Bladder microvascular endothelial cell (primary cell): Measurements from ENCODE around the gene CYP2D6. TPM values are rescaled to one million over a fixed set of nuclear protein-coding genes. Genes with fewer than 3 reads are reported as not detected.

Experiments
- total RNA-seq: library from RNA; depleted of rRNA; stranded (reverse); fragments of >200 nt; gene quantifications from 2 replicates; pipeline ENCODE4 v1.2.3, GENCODE V29; 2014

The CYP2D6 gene
- 0.16 and 0.50 TPM in 2 replicates for total RNA-seq

GRCh38 chr22:42130639-42131431 lies at the start of gene CYP2D6:
CYP2D6 (minus strand) TSS chr22:42130810; CDS start chr22:42130791, 19 bp downstream.

GRCh38 chr22:42090596-42091454 lies 39.8 kb downstream of the CYP2D6 start, which contains the start of gene NDUFA6:
NDUFA6 (minus strand) TSS chr22:42090772; CDS start chr22:42090744, 28 bp downstream.

GRCh38 chr22:42079319-42080251 lies 51.0 kb downstream of the CYP2D6 start, which contains the start of gene SMDT1:
SMDT1 (plus strand) TSS chr22:42079700; CDS start chr22:42079769, 69 bp downstream.

Other genes with a start within 250 kb of the CYP2D6 start
- gene SHISA8, start 215.7 kb downstream of the CYP2D6 start, total RNA-seq, result not detected in 2 replicates
- gene TNFRSF13C, start 204.0 kb downstream of the CYP2D6 start, total RNA-seq, result under 0.01 TPM in 1 of 2 replicates, not detected in the other
- 18.3 and 38.7 TPM in 2 replicates for gene CENPM, start 183.7 kb downstream of the CYP2D6 start, total RNA-seq
- under 0.01 and 0.06 TPM in 2 replicates for gene SEPTIN3, start 161.4 kb downstream of the CYP2D6 start, total RNA-seq
- gene WBP2NL, start 132.0 kb downstream of the CYP2D6 start, total RNA-seq, result 0.16 and 0.31 TPM in 2 replicates
- gene NAGA, start 60.0 kb downstream of the CYP2D6 start, total RNA-seq, result 25.9 and 33.2 TPM in 2 replicates
- gene PHETA2, start 56.6 kb downstream of the CYP2D6 start, total RNA-seq, result 14.4 and 28.8 TPM in 2 replicates
- gene SMDT1, start 51.1 kb downstream of the CYP2D6 start, total RNA-seq, result 6.8 and 8.7 TPM in 2 replicates
- gene NDUFA6, start 40.0 kb downstream of the CYP2D6 start, total RNA-seq, result 46.0 and 49.8 TPM in 2 replicates
- 15.5 and 21.1 TPM in 2 replicates for gene TCF20, start 139.8 kb upstream of the CYP2D6 start, total RNA-seq